Endothelial cell of umbilical vein (primary cell): ENCODE measurements around the gene BTLA. TPM values are rescaled to one million over a fixed set of nuclear protein-coding genes. Genes with fewer than 3 reads are reported as not detected.

ENCODE experiments used
- BruUV-seq: library from RNA; stranded (reverse); fragments of 400-500 nt; replicated peaks from 2 replicates; lab custom pipeline; 2021; lab: Mats Ljungman, UMichigan
- CTCF ChIA-PET: fragments of 300-600, 350-600 bp; sonication (Branson Sonifier 250); formaldehyde crosslinking; loops from one replicate; lab custom pipeline; 2021; ENCODE audit warnings: antibody characterized with exemption, inconsistent platforms; lab: Charles Lee
- POLR2A ChIA-PET: fragments of 300-600, 350-600 bp; sonication (Branson Sonifier 250); formaldehyde crosslinking; loops from one replicate; lab custom pipeline; 2021; ENCODE audit warnings: antibody characterized with exemption, inconsistent platforms; lab: Charles Lee
- DNase-seq: peaks from one replicate; pipeline ENCODE4 v3.0.0-alpha.2; 2011; ENCODE audit warnings: low read depth, low spot score
- FAIRE-seq: peaks from 2 replicates; lab custom pipeline; 2011; peaks lifted over from hg19 to GRCh38; lab: Jason Lieb, UNC
- H2AFZ ChIP-seq: 2 replicates; pipeline ENCODE4 v1.6.0; 2012; ENCODE audit warnings: low read depth, low read length, control low read depth, inconsistent platforms
- H3K27ac ChIP-seq: 2 replicates; pipeline ENCODE4 v1.5.1; 2011; ENCODE audit warnings: low read depth, mild to moderate bottlenecking, control low read depth, low read length, moderate library complexity; ENCODE audit not compliant: insufficient read depth
- H3K27me3 ChIP-seq, 2 experiments: 2 replicates each; pipeline versions ENCODE4 v1.6.0 to v1.6.1; 2011; ENCODE audit warnings: low read length in 2 of 2, mixed read lengths in 1 of 2; ENCODE audit not compliant: control insufficient read depth in 2 of 2, insufficient read depth in 2 of 2
- H3K36me3 ChIP-seq, 2 experiments: 2 replicates in 1 of 2; 3 replicates in 1 of 2; pipeline ENCODE4 v1.5.1; 2011; ENCODE audit warnings: low read length in 2 of 2, mild to moderate bottlenecking in 1 of 2, moderate library complexity in 1 of 2; ENCODE audit not compliant: control insufficient read depth in 2 of 2, insufficient read depth in 2 of 2; ENCODE audit errors: extremely low read depth in 1 of 2
- H3K4me1 ChIP-seq: 3 replicates; pipeline ENCODE4 v1.5.1; 2011; ENCODE audit warnings: mild to moderate bottlenecking, low read length; ENCODE audit not compliant: control insufficient read depth, insufficient read depth; ENCODE audit errors: extremely low read depth
- H3K4me2 ChIP-seq: 2 replicates; pipeline ENCODE4 v1.6.1; 2011; ENCODE audit warnings: low read length, control low read depth, mixed read lengths; ENCODE audit not compliant: insufficient read depth
- H3K4me3 ChIP-seq, 3 experiments: fragments of 200-600 bp in 1 of 3; sonication (generic), shearing (Covaris generic) in 1 of 3; replicated peaks in 1 of 3; 2 replicates each; pipeline ENCODE4 v1.5.1; 2011 to 2016; ENCODE audit warnings: control low read depth in 3 of 3, low read length in 3 of 3, mild to moderate bottlenecking in 2 of 3, inconsistent platforms in 1 of 3, low read depth in 1 of 3, moderate library complexity in 1 of 3; ENCODE audit not compliant: insufficient read depth in 1 of 3
- H3K79me2 ChIP-seq: 2 replicates; pipeline ENCODE4 v1.6.0; 2012; ENCODE audit warnings: low read length, inconsistent platforms; ENCODE audit not compliant: control insufficient read depth, insufficient read depth
- H3K9ac ChIP-seq: replicated peaks from 2 replicates; pipeline ENCODE3; 2011; ENCODE audit warnings: low read length, control low read depth; ENCODE audit not compliant: insufficient read depth; ENCODE audit errors: extremely low read depth
- H3K9me1 ChIP-seq: replicated peaks from 3 replicates; pipeline ENCODE4 v1.6.0; 2011; ENCODE audit warnings: mild to moderate bottlenecking, low read length; ENCODE audit not compliant: control insufficient read depth, insufficient read depth; ENCODE audit errors: extremely low read depth
- H3K9me3 ChIP-seq: replicated peaks from 2 replicates; pipeline ENCODE4 v1.5.1; 2012; ENCODE audit warnings: low read length, inconsistent platforms; ENCODE audit not compliant: control insufficient read depth, insufficient read depth
- H4K20me1 ChIP-seq: replicated peaks from 2 replicates; pipeline ENCODE3; 2011; ENCODE audit warnings: mild to moderate bottlenecking, low read length; ENCODE audit not compliant: control insufficient read depth, insufficient read depth; ENCODE audit errors: extremely low read depth
- EZH2 ChIP-seq: IDR thresholded peaks from 2 replicates; pipeline ENCODE4 v1.6.1; 2012; ENCODE audit warnings: borderline replicate concordance, low read depth, mild to moderate bottlenecking, moderate library complexity, low read length, inconsistent platforms; ENCODE audit not compliant: severe bottlenecking
- FOS ChIP-seq: IDR thresholded peaks from 2 replicates; pipeline ENCODE4 v1.6.1; 2011; ENCODE audit warnings: mild to moderate bottlenecking, low read length, moderate library complexity, borderline replicate concordance; ENCODE audit not compliant: insufficient read depth
- GATA2 ChIP-seq: IDR thresholded peaks from 2 replicates; pipeline ENCODE4 v1.7.0; 2011; ENCODE audit warnings: low read depth, mild to moderate bottlenecking, moderate library complexity, mixed read lengths, low read length; ENCODE audit not compliant: insufficient read length, insufficient read depth
- JUN ChIP-seq: IDR thresholded peaks from 2 replicates; pipeline ENCODE4 v1.6.1; 2011; ENCODE audit warnings: borderline replicate concordance, low read depth; ENCODE audit not compliant: insufficient read length, insufficient read depth
- MAX ChIP-seq: IDR thresholded peaks from 2 replicates; pipeline ENCODE4 v1.6.1; 2011; ENCODE audit not compliant: insufficient read depth, insufficient read length
- MYC ChIP-seq: IDR thresholded peaks from one replicate; pipeline ENCODE4 v1.6.1; 2011; ENCODE audit warnings: mild to moderate bottlenecking, low read depth, low read length
- POLR2A ChIP-seq: IDR thresholded peaks from 2 replicates; pipeline ENCODE4 v1.6.1; 2012; ENCODE audit warnings: low read depth, mild to moderate bottlenecking, control low read depth, low read length
- POLR2AphosphoS5 ChIP-seq: IDR thresholded peaks from 2 replicates; pipeline ENCODE4 v1.6.1; 2012; ENCODE audit warnings: low read depth, mild to moderate bottlenecking, control low read depth, low read length, moderate library complexity; ENCODE audit not compliant: insufficient read depth
- dilution Hi-C: fragments of 300-500 bp; cut with MboI; formaldehyde crosslinking; loops from one replicate; pipeline ENCODE4 v1.15.0; 2019; ENCODE audit warnings: low sequenced_read_pairs; ENCODE audit not compliant: extremely low pct_ligation_motif_present
- intact Hi-C: fragments of 100-400 bp; cut with micrococcal nuclease; formaldehyde crosslinking; loops from one replicate; pipeline ENCODE4 v1.10.0; 2022
- polyA plus RNA-seq, 4 experiments: library from polyadenylated mRNA; depleted of rRNA in 3 of 4; stranded (reverse) in 3 of 4; unstranded in 1 of 4; fragments of >200 nt; gene quantifications; 2 replicates each; pipeline versions ENCODE4 v1.2.1 to v1.2.3, GENCODE V29; 2011 to 2012; ENCODE audit warnings: missing spikeins in 1 of 4
- total RNA-seq: library from RNA; stranded (reverse); gene quantifications from 2 replicates; pipeline ENCODE4 v1.2.3, GENCODE V29; 2021
- TF ChIP-seq, protein P1 (sequence below), 2 donors: IDR thresholded peaks; 1 replicate in 1 of 2; 2 replicates in 1 of 2; pipeline ENCODE4 v1.5.1; 2011; ENCODE audit warnings: low read length in 2 of 2, mild to moderate bottlenecking in 2 of 2, moderate library complexity in 2 of 2, control low read depth in 1 of 2, inconsistent platforms in 1 of 2, low read depth in 1 of 2; ENCODE audit not compliant: insufficient read depth in 1 of 2; ENCODE audit errors: extremely low read depth in 1 of 2

BTLA gene
- total and polyA plus RNA-seq, 2 donors (not counting 3 experiments of a cell fraction or from before 2014, with no cell fraction given): not detected

- intact Hi-C loops (no loop called here), dilution Hi-C loops (no loop called here)
These were observed 27.5 kb downstream of the BTLA start for GRCh38 chr3:112471596-112472325.

More at GRCh38 chr3:112471596-112472325, 27.5 kb downstream of the BTLA start:
- CTCF ChIA-PET: no interaction called here
- BruUV-seq: no TSS peak
- FAIRE-seq: no peak
- H3K9ac ChIP-seq: no peak overlapping the region
- no peak overlapping the region for H2AFZ ChIP-seq
- no peaks in the 10 kb centered on the region for H3K9me1 ChIP-seq
- H3K9me3 ChIP-seq: no peaks in the 10 kb centered on the region
- POLR2A ChIA-PET: no interaction called here
- H3K4me1 ChIP-seq: no peaks in the 10 kb centered on the region
- H3K4me2 ChIP-seq: no peak overlapping the region
- H3K36me3 ChIP-seq: no peaks in the 10 kb centered on the region
- H3K27me3 ChIP-seq: no peaks in the 10 kb centered on the region
- H4K20me1 ChIP-seq: no peaks in the 10 kb centered on the region
- no peak overlapping the region for H3K27ac ChIP-seq
- no peak for TF ChIP-seq EZH2
- TF ChIP-seq JUN: no peak
- no peak for TF ChIP-seq FOS
- no peak for TF ChIP-seq GATA2
- no peak for TF ChIP-seq POLR2A
- TF ChIP-seq, protein P1, sequence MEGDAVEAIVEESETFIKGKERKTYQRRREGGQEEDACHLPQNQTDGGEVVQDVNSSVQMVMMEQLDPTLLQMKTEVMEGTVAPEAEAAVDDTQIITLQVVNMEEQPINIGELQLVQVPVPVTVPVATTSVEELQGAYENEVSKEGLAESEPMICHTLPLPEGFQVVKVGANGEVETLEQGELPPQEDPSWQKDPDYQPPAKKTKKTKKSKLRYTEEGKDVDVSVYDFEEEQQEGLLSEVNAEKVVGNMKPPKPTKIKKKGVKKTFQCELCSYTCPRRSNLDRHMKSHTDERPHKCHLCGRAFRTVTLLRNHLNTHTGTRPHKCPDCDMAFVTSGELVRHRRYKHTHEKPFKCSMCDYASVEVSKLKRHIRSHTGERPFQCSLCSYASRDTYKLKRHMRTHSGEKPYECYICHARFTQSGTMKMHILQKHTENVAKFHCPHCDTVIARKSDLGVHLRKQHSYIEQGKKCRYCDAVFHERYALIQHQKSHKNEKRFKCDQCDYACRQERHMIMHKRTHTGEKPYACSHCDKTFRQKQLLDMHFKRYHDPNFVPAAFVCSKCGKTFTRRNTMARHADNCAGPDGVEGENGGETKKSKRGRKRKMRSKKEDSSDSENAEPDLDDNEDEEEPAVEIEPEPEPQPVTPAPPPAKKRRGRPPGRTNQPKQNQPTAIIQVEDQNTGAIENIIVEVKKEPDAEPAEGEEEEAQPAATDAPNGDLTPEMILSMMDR (IDR thresholded peaks at IDR 0.05; ENCODE audit: extremely low read depth in 1 of 2, insufficient read depth in 1 of 2, low read depth in 1 of 2, low read length in 2 of 2): no peak
- TF ChIP-seq MAX: no peak
- TF ChIP-seq POLR2AphosphoS5: no peak
- no peak for TF ChIP-seq MYC
- no peak for DNase-seq
- no peaks in the 10 kb centered on the region for H3K79me2 ChIP-seq
- no peak overlapping the region for H3K4me3 ChIP-seq
